Peyer's patch (tissue), 4 donors: Measurements from ENCODE around the gene SMAD4. TPM values are rescaled to one million over a fixed set of nuclear protein-coding genes. Genes with fewer than 3 reads are reported as not detected.

Experiments
- DNase-seq, 3 donors: peaks; one replicate each; pipeline ENCODE4 v3.0.0-alpha.2; 2017 to 2019
- H3K27ac ChIP-seq, 4 donors: fragments of 200-600 bp; sonication (generic); one replicate each; pipeline ENCODE4 v1.5.1; 2016 to 2019
- H3K27me3 ChIP-seq, 2 donors: fragments of 200-600 bp; sonication (generic); one replicate each; pipeline ENCODE4 v1.5.1; 2019
- H3K36me3 ChIP-seq, 3 donors: fragments of 200-600 bp; sonication (generic); one replicate each; pipeline ENCODE4 v1.5.1; 2016 to 2019
- H3K4me1 ChIP-seq, 4 donors: fragments of 200-600 bp; sonication (generic); one replicate each; pipeline ENCODE4 v1.5.1; 2016 to 2019
- H3K4me3 ChIP-seq, 4 donors: fragments of 200-600 bp; sonication (generic); 1 replicate in 3 of 4; 2 replicates in 1 of 4; pipeline ENCODE4 v1.5.1; 2016 to 2019; ENCODE audit warnings: mild to moderate bottlenecking in 1 of 4
- H3K9me3 ChIP-seq, 4 donors: fragments of 200-600 bp; sonication (generic); one replicate each; pipeline ENCODE4 v1.5.1; 2016 to 2019; ENCODE audit warnings: mild to moderate bottlenecking in 1 of 4
- POLR2A ChIP-seq, 2 donors: fragments of 450-650 bp; IDR thresholded peaks; one replicate each; pipeline ENCODE4 v1.5.1; 2017; ENCODE audit warnings: antibody characterized with exemption in 2 of 2, mild to moderate bottlenecking in 2 of 2, moderate library complexity in 2 of 2
- total RNA-seq, 4 donors: library from RNA; depleted of rRNA; stranded (reverse); fragments of >200 nt; gene quantifications; one replicate each; pipeline ENCODE4 v1.1.0, GENCODE V29; 2016
- TF ChIP-seq, protein P1 (sequence below), 6 experiments: fragments of 450-650 bp in 4 of 6; fragments of 200-600 bp in 2 of 6; sonication (generic) in 1 of 6; IDR thresholded peaks; one replicate each; pipeline ENCODE4 v1.5.1; 2017 to 2019; ENCODE audit warnings: antibody characterized with exemption in 6 of 6, mild to moderate bottlenecking in 3 of 6, moderate library complexity in 1 of 6

SMAD4 gene
- total RNA-seq, 4 donors from 2014 or later, result 79.0 to 109 (median 94.0) TPM

- H3K36me3 ChIP-seq, result peaks cover 0 to 12% (median 0%) of the 10 kb centered on the region in 3 donors
- no peaks in the 10 kb centered on the region for H3K27me3 ChIP-seq
- H3K4me1 ChIP-seq, result peaks cover 0 to 15% (median 3%) of the 10 kb centered on the region in 4 donors
- no peak overlapping the region for H3K27ac ChIP-seq
- H3K9me3 ChIP-seq, result no peaks in the 10 kb centered on the region
- no peak overlapping the region for H3K4me3 ChIP-seq
- TF ChIP-seq, protein P1, sequence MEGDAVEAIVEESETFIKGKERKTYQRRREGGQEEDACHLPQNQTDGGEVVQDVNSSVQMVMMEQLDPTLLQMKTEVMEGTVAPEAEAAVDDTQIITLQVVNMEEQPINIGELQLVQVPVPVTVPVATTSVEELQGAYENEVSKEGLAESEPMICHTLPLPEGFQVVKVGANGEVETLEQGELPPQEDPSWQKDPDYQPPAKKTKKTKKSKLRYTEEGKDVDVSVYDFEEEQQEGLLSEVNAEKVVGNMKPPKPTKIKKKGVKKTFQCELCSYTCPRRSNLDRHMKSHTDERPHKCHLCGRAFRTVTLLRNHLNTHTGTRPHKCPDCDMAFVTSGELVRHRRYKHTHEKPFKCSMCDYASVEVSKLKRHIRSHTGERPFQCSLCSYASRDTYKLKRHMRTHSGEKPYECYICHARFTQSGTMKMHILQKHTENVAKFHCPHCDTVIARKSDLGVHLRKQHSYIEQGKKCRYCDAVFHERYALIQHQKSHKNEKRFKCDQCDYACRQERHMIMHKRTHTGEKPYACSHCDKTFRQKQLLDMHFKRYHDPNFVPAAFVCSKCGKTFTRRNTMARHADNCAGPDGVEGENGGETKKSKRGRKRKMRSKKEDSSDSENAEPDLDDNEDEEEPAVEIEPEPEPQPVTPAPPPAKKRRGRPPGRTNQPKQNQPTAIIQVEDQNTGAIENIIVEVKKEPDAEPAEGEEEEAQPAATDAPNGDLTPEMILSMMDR (IDR thresholded peaks at IDR 0.05), result no peak
- no peak for TF ChIP-seq POLR2A (IDR thresholded peaks at IDR 0.05)
- DNase-seq, result no peak
Measured at GRCh38 chr18:51025512-51025911, 4.5 kb upstream of the SMAD4 start.

GRCh38 chr18:51028201-51028805 lies 1.7 kb upstream of the SMAD4 start:
- no peak for DNase-seq
- Histone ChIP-seq H3K4me1 (peaks cover 0 to 30% (median 5%) of the 10 kb centered on the region in 4 donors), H3K9me3 (no peaks in the 10 kb centered on the region), H3K27me3 (no peaks in the 10 kb centered on the region), H3K27ac (peak overlapping the region in 1 of 4 donors; percentile 3), H3K36me3 (peaks cover 0 to 12% (median 0%) of the 10 kb centered on the region in 3 donors), H3K4me3 (no peak overlapping the region)
- TF ChIP-seq POLR2A (IDR thresholded peaks at IDR 0.05), result no peak
- TF ChIP-seq, protein P1 (IDR thresholded peaks at IDR 0.05), result peak in 3 of 6 experiments; percentile 5 to 33 (median 9)

- H3K27me3 ChIP-seq, result no peaks in the 10 kb centered on the region
- peaks cover 0 to 33% (median 5%) of the 10 kb centered on the region in 4 donors for H3K4me1 ChIP-seq
- DNase-seq, result no peak
- H3K27ac ChIP-seq, result peak overlapping the region; percentile 94 to 98 (median 96)
- H3K36me3 ChIP-seq, result peaks cover 0 to 12% (median 0%) of the 10 kb centered on the region in 3 donors
- H3K4me3 ChIP-seq, result peak overlapping the region; percentile 58 to 96 (median 84)
- H3K9me3 ChIP-seq, result no peaks in the 10 kb centered on the region
- TF ChIP-seq POLR2A (IDR thresholded peaks at IDR 0.05), result no peak
- TF ChIP-seq, protein P1 (IDR thresholded peaks at IDR 0.05), result no peak
Measured at GRCh38 chr18:51029378-51029693, 677 bp upstream of the SMAD4 start.

GRCh38 chr18:51030537-51031258 lies 685 bp downstream of the SMAD4 start:
- Histone ChIP-seq H3K4me1 (peaks cover 0 to 46% (median 5%) of the 10 kb centered on the region in 4 donors), H3K36me3 (peaks cover 0 to 14% (median 0%) of the 10 kb centered on the region in 3 donors), H3K27ac (peak overlapping the region; percentile 94 to 98 (median 96)), H3K9me3 (no peaks in the 10 kb centered on the region), H3K4me3 (peak overlapping the region; percentile 58 to 96 (median 84)), H3K27me3 (no peaks in the 10 kb centered on the region)
- peak; percentile 67 to 87 (median 87) for DNase-seq
- TF ChIP-seq, protein P1 (IDR thresholded peaks at IDR 0.05), result no peak
- peak in 1 of 2 donors; percentile 32 for TF ChIP-seq POLR2A (IDR thresholded peaks at IDR 0.05)

- no peaks in the 10 kb centered on the region for H3K27me3 ChIP-seq
- no peak for TF ChIP-seq POLR2A (IDR thresholded peaks at IDR 0.05)
- TF ChIP-seq, protein P1 (IDR thresholded peaks at IDR 0.05), result no peak
- no peak overlapping the region for H3K27ac ChIP-seq
- H3K36me3 ChIP-seq, result peaks cover 0 to 3% (median 0%) of the 10 kb centered on the region in 3 donors
- H3K4me3 ChIP-seq, result peak overlapping the region in 2 of 4 donors; percentile 7 to 58
- DNase-seq, result no peak
- H3K9me3 ChIP-seq, result no peaks in the 10 kb centered on the region
- peaks cover 3 to 61% (median 10%) of the 10 kb centered on the region in 4 donors for H3K4me1 ChIP-seq
Measured at GRCh38 chr18:51032193-51032592, 2.2 kb downstream of the SMAD4 start.
